Liver (tissue), 9 donors: ENCODE results near the gene SMG6. TPM values are rescaled to one million over a fixed set of nuclear protein-coding genes. Genes with fewer than 3 reads are reported as not detected.

Experiments used
- DNase-seq: peaks from one replicate; pipeline ENCODE4 v3.0.0-alpha.2; 2017; ENCODE audit warnings: low spot score
- H3K27ac ChIP-seq, 2 donors: one replicate each; pipeline ENCODE4 v1.7.0; 2013; ENCODE audit warnings: inconsistent platforms in 2 of 2, low read length in 2 of 2, control low read depth in 1 of 2, low read depth in 1 of 2, mild to moderate bottlenecking in 1 of 2
- H3K27me3 ChIP-seq, 4 donors: one replicate each; pipeline versions ENCODE4 v1.6.1 to v1.7.0; 2013; ENCODE audit warnings: low read length in 3 of 4, inconsistent platforms in 1 of 4, mild to moderate bottlenecking in 1 of 4, moderate library complexity in 1 of 4; ENCODE audit not compliant: control insufficient read depth in 4 of 4, insufficient read depth in 4 of 4
- H3K36me3 ChIP-seq, 4 donors: one replicate each; pipeline versions ENCODE4 v1.6.1 to v1.7.0; 2013; ENCODE audit warnings: low read length in 3 of 4, mild to moderate bottlenecking in 3 of 4, low read depth in 1 of 4, moderate library complexity in 1 of 4; ENCODE audit not compliant: control insufficient read depth in 4 of 4, insufficient read depth in 3 of 4
- H3K4me1 ChIP-seq, 4 donors: one replicate each; pipeline versions ENCODE4 v1.6.1 to v1.7.0; 2013; ENCODE audit warnings: low read length in 3 of 4, mild to moderate bottlenecking in 3 of 4, moderate library complexity in 1 of 4; ENCODE audit not compliant: control insufficient read depth in 4 of 4, insufficient read depth in 4 of 4
- H3K4me3 ChIP-seq, 3 donors: one replicate each; pipeline versions ENCODE4 v1.6.1 to v1.7.0; 2013; ENCODE audit warnings: low read length in 3 of 3, control low read depth in 1 of 3, low read depth in 1 of 3, mild to moderate bottlenecking in 1 of 3
- H3K9ac ChIP-seq, 2 donors: one replicate each; pipeline ENCODE4 v1.7.0; 2013; ENCODE audit warnings: low read length in 2 of 2, mild to moderate bottlenecking in 2 of 2, moderate library complexity in 2 of 2, control low read depth in 1 of 2, low read depth in 1 of 2
- H3K9me3 ChIP-seq, 4 donors: one replicate each; pipeline versions ENCODE4 v1.6.1 to v1.7.0; 2013; ENCODE audit warnings: low read length in 3 of 4; ENCODE audit not compliant: control insufficient read depth in 4 of 4
- EGR1 ChIP-seq, 2 donors: IDR thresholded peaks; 2 replicates each; pipeline ENCODE4 v1.6.1; 2016 to 2018; ENCODE audit warnings: antibody characterized with exemption in 2 of 2, low read depth in 2 of 2
- FOXA1 ChIP-seq: IDR thresholded peaks from 2 replicates; pipeline ENCODE4 v1.6.1; 2016; ENCODE audit warnings: antibody characterized with exemption
- FOXA2 ChIP-seq: IDR thresholded peaks from 2 replicates; pipeline ENCODE4 v1.6.1; 2016; ENCODE audit warnings: antibody characterized with exemption
- GABPA ChIP-seq, 2 donors: IDR thresholded peaks in 1 of 2; conservative IDR thresholded peaks in 1 of 2; 2 replicates each; pipeline ENCODE4 v1.6.1; 2016; ENCODE audit warnings: antibody characterized with exemption in 2 of 2, mild to moderate bottlenecking in 1 of 2, moderate library complexity in 1 of 2
- HNF4A ChIP-seq, 2 donors: conservative IDR thresholded peaks; 2 replicates each; pipeline ENCODE4 v1.6.1; 2016; ENCODE audit warnings: antibody characterized with exemption in 2 of 2, mild to moderate bottlenecking in 2 of 2
- HNF4G ChIP-seq: IDR thresholded peaks from 2 replicates; pipeline ENCODE4 v1.6.1; 2016; ENCODE audit warnings: antibody characterized with exemption
- JUND ChIP-seq, 2 donors: IDR thresholded peaks; 2 replicates each; pipeline ENCODE4 v1.6.1; 2016; ENCODE audit warnings: antibody characterized with exemption in 2 of 2
- MAX ChIP-seq: IDR thresholded peaks from 2 replicates; pipeline ENCODE4 v1.6.1; 2016; ENCODE audit warnings: antibody characterized with exemption
- NR2F2 ChIP-seq: IDR thresholded peaks from 2 replicates; pipeline ENCODE4 v1.6.1; 2016; ENCODE audit warnings: antibody characterized with exemption
- RAD21 ChIP-seq, 2 donors: IDR thresholded peaks; 2 replicates each; pipeline ENCODE4 v1.6.1; 2016; ENCODE audit warnings: antibody characterized with exemption in 2 of 2, mild to moderate bottlenecking in 2 of 2
- RXRA ChIP-seq, 2 donors: IDR thresholded peaks; 2 replicates each; pipeline ENCODE4 v1.6.1; 2017 to 2018; ENCODE audit warnings: antibody characterized with exemption in 2 of 2, mild to moderate bottlenecking in 1 of 2
- SP1 ChIP-seq: IDR thresholded peaks from 2 replicates; pipeline ENCODE4 v1.6.1; 2018; ENCODE audit warnings: antibody characterized with exemption, mild to moderate bottlenecking
- TAF1 ChIP-seq: conservative IDR thresholded peaks from 2 replicates; pipeline ENCODE4 v1.6.1; 2016; ENCODE audit warnings: antibody characterized with exemption, mild to moderate bottlenecking
- YY1 ChIP-seq: IDR thresholded peaks from 2 replicates; pipeline ENCODE4 v1.6.1; 2016; ENCODE audit warnings: antibody characterized with exemption, mild to moderate bottlenecking
- ZBTB33 ChIP-seq: IDR thresholded peaks from 2 replicates; pipeline ENCODE4 v1.6.1; 2016; ENCODE audit warnings: antibody characterized with exemption
- WGBS: extraction: QIAGEN DNeasy Blood & Tissue Kit; methylation state at CpG from one replicate; pipeline ENCODE4 v1.1.7; 2013; 5-methylcytosine and 5-hydroxymethylcytosine counted together
- polyA plus RNA-seq, 2 donors: library from polyadenylated mRNA; stranded (reverse) in 1 of 2; unstranded in 1 of 2; fragments of 200-250 nt in 1 of 2; fragments of >200 nt in 1 of 2; fragmentation: Nextera tagmentation in 1 of 2; extraction: Ambion mirVana in 1 of 2; gene quantifications; one replicate each; pipeline versions ENCODE4 v1.2.1 to v1.2.3, GENCODE V29; 2013 to 2015
- total RNA-seq, 2 donors: library from RNA; depleted of rRNA; stranded (reverse); fragments of >200 nt; gene quantifications; one replicate each; pipeline ENCODE4 v1.2.3, GENCODE V29; 2014
- TF ChIP-seq, protein P1 (sequence below): IDR thresholded peaks from 2 replicates; pipeline ENCODE4 v1.6.1; 2016; ENCODE audit warnings: antibody characterized with exemption, mild to moderate bottlenecking
- TF ChIP-seq, protein P2 (sequence below): fragments of 150-350 bp; IDR thresholded peaks from 2 replicates; pipeline ENCODE4 v1.5.1; 2017; ENCODE audit warnings: improper control_type of control experiment, low read depth, low read length; ENCODE audit not compliant: missing input control
- TF ChIP-seq, protein P3 (sequence below): IDR thresholded peaks from 2 replicates; pipeline ENCODE4 v1.6.1; 2016; ENCODE audit warnings: antibody characterized with exemption
- donor health status: healthy.
- donor health status: healthy.
- donor health status: healthy.
- donor health status: healthy.
- donor health status: healthy.

SMG6 gene
- total and polyA plus RNA-seq, 4 donors = 4.9 to 12.0 (median 8.2) TPM

DNA sequence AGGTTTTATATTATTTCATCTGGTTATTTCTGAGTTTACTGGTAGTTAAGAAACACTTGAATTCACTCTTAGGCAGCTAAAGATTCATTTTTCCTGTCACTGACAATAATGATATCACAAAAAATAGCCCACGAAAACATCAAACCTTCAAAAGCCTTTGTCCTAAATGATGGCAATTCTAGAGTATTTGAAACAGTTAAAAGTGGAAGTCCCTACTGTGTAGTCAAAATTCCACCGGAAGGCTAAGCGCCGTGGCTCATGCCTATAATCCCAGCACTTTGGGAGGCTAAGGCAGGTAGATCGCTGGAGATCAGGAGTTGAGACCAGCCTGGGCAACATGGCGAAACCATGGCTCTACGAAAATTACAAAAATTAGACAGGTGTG is 145.2 kb downstream of the SMG6 start:
- Histone ChIP-seq H3K9ac (no peak overlapping the region), H3K36me3 (peaks cover 0 to 7% (median 2%) of the 10 kb centered on the region in 4 donors), H3K9me3 (no peaks in the 10 kb centered on the region), H3K27ac (no peak overlapping the region), H3K4me3 (no peak overlapping the region), H3K27me3 (no peaks in the 10 kb centered on the region), H3K4me1 (peaks cover 3 to 16% (median 13%) of the 10 kb centered on the region in 4 donors)
- no peak for DNase-seq
- TF ChIP-seq JUND (IDR thresholded peaks at IDR 0.05) = no peak
- TF ChIP-seq GABPA (IDR thresholded peaks at IDR 0.05 in 1 of 2, conservative IDR thresholded peaks at IDR 0.05 in 1 of 2) = no peak
- no peak for TF ChIP-seq RAD21 (IDR thresholded peaks at IDR 0.05)
- TF ChIP-seq HNF4A (conservative IDR thresholded peaks at IDR 0.05) = no peak
- TF ChIP-seq FOXA1 = no peak
- TF ChIP-seq RXRA (IDR thresholded peaks at IDR 0.05) = no peak
- TF ChIP-seq, protein P1, sequence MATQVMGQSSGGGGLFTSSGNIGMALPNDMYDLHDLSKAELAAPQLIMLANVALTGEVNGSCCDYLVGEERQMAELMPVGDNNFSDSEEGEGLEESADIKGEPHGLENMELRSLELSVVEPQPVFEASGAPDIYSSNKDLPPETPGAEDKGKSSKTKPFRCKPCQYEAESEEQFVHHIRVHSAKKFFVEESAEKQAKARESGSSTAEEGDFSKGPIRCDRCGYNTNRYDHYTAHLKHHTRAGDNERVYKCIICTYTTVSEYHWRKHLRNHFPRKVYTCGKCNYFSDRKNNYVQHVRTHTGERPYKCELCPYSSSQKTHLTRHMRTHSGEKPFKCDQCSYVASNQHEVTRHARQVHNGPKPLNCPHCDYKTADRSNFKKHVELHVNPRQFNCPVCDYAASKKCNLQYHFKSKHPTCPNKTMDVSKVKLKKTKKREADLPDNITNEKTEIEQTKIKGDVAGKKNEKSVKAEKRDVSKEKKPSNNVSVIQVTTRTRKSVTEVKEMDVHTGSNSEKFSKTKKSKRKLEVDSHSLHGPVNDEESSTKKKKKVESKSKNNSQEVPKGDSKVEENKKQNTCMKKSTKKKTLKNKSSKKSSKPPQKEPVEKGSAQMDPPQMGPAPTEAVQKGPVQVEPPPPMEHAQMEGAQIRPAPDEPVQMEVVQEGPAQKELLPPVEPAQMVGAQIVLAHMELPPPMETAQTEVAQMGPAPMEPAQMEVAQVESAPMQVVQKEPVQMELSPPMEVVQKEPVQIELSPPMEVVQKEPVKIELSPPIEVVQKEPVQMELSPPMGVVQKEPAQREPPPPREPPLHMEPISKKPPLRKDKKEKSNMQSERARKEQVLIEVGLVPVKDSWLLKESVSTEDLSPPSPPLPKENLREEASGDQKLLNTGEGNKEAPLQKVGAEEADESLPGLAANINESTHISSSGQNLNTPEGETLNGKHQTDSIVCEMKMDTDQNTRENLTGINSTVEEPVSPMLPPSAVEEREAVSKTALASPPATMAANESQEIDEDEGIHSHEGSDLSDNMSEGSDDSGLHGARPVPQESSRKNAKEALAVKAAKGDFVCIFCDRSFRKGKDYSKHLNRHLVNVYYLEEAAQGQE = no peak
- TF ChIP-seq ZBTB33 = no peak
- TF ChIP-seq MAX = no peak
- TF ChIP-seq, protein P2, sequence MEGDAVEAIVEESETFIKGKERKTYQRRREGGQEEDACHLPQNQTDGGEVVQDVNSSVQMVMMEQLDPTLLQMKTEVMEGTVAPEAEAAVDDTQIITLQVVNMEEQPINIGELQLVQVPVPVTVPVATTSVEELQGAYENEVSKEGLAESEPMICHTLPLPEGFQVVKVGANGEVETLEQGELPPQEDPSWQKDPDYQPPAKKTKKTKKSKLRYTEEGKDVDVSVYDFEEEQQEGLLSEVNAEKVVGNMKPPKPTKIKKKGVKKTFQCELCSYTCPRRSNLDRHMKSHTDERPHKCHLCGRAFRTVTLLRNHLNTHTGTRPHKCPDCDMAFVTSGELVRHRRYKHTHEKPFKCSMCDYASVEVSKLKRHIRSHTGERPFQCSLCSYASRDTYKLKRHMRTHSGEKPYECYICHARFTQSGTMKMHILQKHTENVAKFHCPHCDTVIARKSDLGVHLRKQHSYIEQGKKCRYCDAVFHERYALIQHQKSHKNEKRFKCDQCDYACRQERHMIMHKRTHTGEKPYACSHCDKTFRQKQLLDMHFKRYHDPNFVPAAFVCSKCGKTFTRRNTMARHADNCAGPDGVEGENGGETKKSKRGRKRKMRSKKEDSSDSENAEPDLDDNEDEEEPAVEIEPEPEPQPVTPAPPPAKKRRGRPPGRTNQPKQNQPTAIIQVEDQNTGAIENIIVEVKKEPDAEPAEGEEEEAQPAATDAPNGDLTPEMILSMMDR = no peak
- TF ChIP-seq EGR1 (IDR thresholded peaks at IDR 0.05; ENCODE audit: low read depth in 2 of 2) = no peak
- no peak for TF ChIP-seq NR2F2
- no peak for TF ChIP-seq TAF1
- TF ChIP-seq, protein P3, sequence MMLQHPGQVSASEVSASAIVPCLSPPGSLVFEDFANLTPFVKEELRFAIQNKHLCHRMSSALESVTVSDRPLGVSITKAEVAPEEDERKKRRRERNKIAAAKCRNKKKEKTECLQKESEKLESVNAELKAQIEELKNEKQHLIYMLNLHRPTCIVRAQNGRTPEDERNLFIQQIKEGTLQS = no peak
- no peak for TF ChIP-seq SP1
- no peak for TF ChIP-seq FOXA2
- TF ChIP-seq HNF4G = no peak
- TF ChIP-seq YY1 = no peak
- WGBS = 91% methylated on average over 7 of the region's 7 CpGs
